H1 (cell line): ENCODE results near the gene ATAD3A. TPM values are rescaled to one million over a fixed set of nuclear protein-coding genes. Genes with fewer than 3 reads are reported as not detected.
A peak's percentile ranks its signal among the peaks of the same experiment; 100 is the strongest.

Experiments used
- CHD7 ChIP-seq: fragments of 300-600 bp; sonication (generic); IDR thresholded peaks from 2 replicates; pipeline ENCODE4 v1.7.1; 2012; ENCODE audit warnings: low read length, moderate library complexity, mild to moderate bottlenecking, inconsistent platforms; ENCODE audit not compliant: insufficient replicate concordance
- EGR1 ChIP-seq: IDR thresholded peaks from 2 replicates; pipeline ENCODE4 v1.6.1; 2011; ENCODE audit warnings: low read depth, low read length, borderline replicate concordance
- EP300 ChIP-seq, 2 experiments: IDR thresholded peaks; 1 replicate in 1 of 2; 2 replicates in 1 of 2; pipeline ENCODE4 v1.6.1; 2011 to 2012; ENCODE audit warnings: low read depth in 2 of 2, low read length in 2 of 2, mild to moderate bottlenecking in 2 of 2, borderline replicate concordance in 1 of 2, inconsistent platforms in 1 of 2, moderate library complexity in 1 of 2
- HDAC6 ChIP-seq: IDR thresholded peaks from one replicate; pipeline ENCODE4 v1.7.1; 2012; ENCODE audit warnings: low read depth, mild to moderate bottlenecking, inconsistent platforms, low read length, moderate library complexity
- POLR2A ChIP-seq, 2 experiments: IDR thresholded peaks; 1 replicate in 1 of 2; 2 replicates in 1 of 2; pipeline ENCODE4 v1.6.1; 2011; ENCODE audit warnings: low read depth in 2 of 2, low read length in 2 of 2, mild to moderate bottlenecking in 2 of 2; ENCODE audit errors: control extremely low read depth in 1 of 2
- POLR2AphosphoS5 ChIP-seq: IDR thresholded peaks from 2 replicates; pipeline ENCODE4 v1.6.1; 2011; ENCODE audit warnings: low read depth, low read length
- RBBP5 ChIP-seq: IDR thresholded peaks from 2 replicates; pipeline ENCODE4 v1.7.1; 2012; ENCODE audit warnings: low read depth, mild to moderate bottlenecking, inconsistent platforms, low read length, moderate library complexity, borderline replicate concordance
- SIN3A ChIP-seq, 2 experiments: IDR thresholded peaks in 1 of 2; conservative IDR thresholded peaks in 1 of 2; 2 replicates each; pipeline ENCODE4 v1.6.1; 2011 to 2012; ENCODE audit warnings: low read length in 2 of 2, improper control_type of control experiment in 1 of 2, low read depth in 1 of 2, mild to moderate bottlenecking in 1 of 2
- SP2 ChIP-seq: IDR thresholded peaks from 2 replicates; pipeline ENCODE4 v1.6.1; 2012; ENCODE audit warnings: mild to moderate bottlenecking, low read length, inconsistent platforms
- TAF7 ChIP-seq: optimal IDR thresholded peaks from 2 replicates; pipeline ENCODE3; 2011; ENCODE audit warnings: low read depth, mild to moderate bottlenecking, inconsistent platforms, low read length, moderate library complexity, borderline replicate concordance
- polyA plus RNA-seq, 7 experiments: library from polyadenylated mRNA; depleted of rRNA in 3 of 7; stranded (reverse) in 5 of 7; unstranded in 2 of 7; fragments of >200 nt in 5 of 7; fragments of 200-250 nt in 2 of 7; gene quantifications; 1 replicate in 5 of 7; 2 replicates in 1 of 7; 4 replicates in 1 of 7; pipeline versions ENCODE4 v1.2.1 to v1.2.3, GENCODE V29; 2011 to 2013; ENCODE audit warnings: missing spikeins in 2 of 7, mixed read lengths in 2 of 7
- total RNA-seq: library from RNA; stranded (reverse); fragmentation: NEBNext Ultra II Directional; extraction: Animal tissue kit (Norgen Biotek cat#: 25700); gene quantifications from 2 replicates; pipeline ENCODE4 v1.2.1, GENCODE V29; 2021

Gene ATAD3A
- total and polyA plus RNA-seq, 2 of the 8 experiments (the other 6 are each of a cell fraction or from before 2014, with no cell fraction given), result 28.3 to 64.7 TPM

- TF ChIP-seq POLR2AphosphoS5 (peak; percentile 74; the same call in 1 of the 2 replicates), SIN3A (conservative IDR thresholded peaks at IDR 0.05 in 1 of 2, IDR thresholded peaks at IDR 0.05 in 1 of 2; ENCODE audit: low read depth in 1 of 2, low read length in 2 of 2) (peak in 1 of 2 experiments; percentile 88; a peak in 2 of 4 replicates), CHD7 (no peak), RBBP5 (no peak), POLR2A (IDR thresholded peaks at IDR 0.05; ENCODE audit: control extremely low read depth in 1 of 2, low read depth in 2 of 2, low read length in 2 of 2) (peak in 1 of 2 experiments; percentile 52; a peak in 2 of 3 replicates), EP300 (IDR thresholded peaks at IDR 0.05; ENCODE audit: borderline replicate concordance in 1 of 2, low read depth in 2 of 2, low read length in 2 of 2) (peak in 1 of 2 experiments; percentile 50; a peak in 1 of 3 replicates), EGR1 (no peak), TAF7 (no peak), HDAC6 (no peak), SP2 (no peak)
Observed at GRCh38 chr1:1471389-1472052, 40.4 kb upstream of the ATAD3A start, which contains the start of gene ATAD3B (continued).
